HFFc6 (cell line): ENCODE results near the gene GTF2F2. TPM values are rescaled to one million over a fixed set of nuclear protein-coding genes. Genes with fewer than 3 reads are reported as not detected.

Source experiments
- DNase-seq: peaks from one replicate; pipeline ENCODE4 v3.0.0-alpha.2; 2018
- H3K27ac Mint-ChIP-seq: 2 replicates; pipeline ENCODE4 v1.8.0; 2020; ENCODE audit warnings: mild to moderate bottlenecking, mixed read lengths
- H3K27me3 Mint-ChIP-seq: 2 replicates; pipeline ENCODE4 v1.8.0; 2021; ENCODE audit warnings: mild to moderate bottlenecking, moderate library complexity, mixed read lengths; ENCODE audit not compliant: insufficient read depth
- H3K36me3 Mint-ChIP-seq: 2 replicates; pipeline ENCODE4 v1.8.0; 2021; ENCODE audit warnings: low read depth, mixed read lengths
- H3K4me1 Mint-ChIP-seq: 2 replicates; pipeline ENCODE4 v1.8.0; 2020; ENCODE audit warnings: low read depth, mixed read lengths
- H3K4me3 Mint-ChIP-seq: 2 replicates; pipeline ENCODE4 v1.8.0; 2020; ENCODE audit warnings: mild to moderate bottlenecking, moderate library complexity, mixed read lengths
- H3K9me3 Mint-ChIP-seq: 2 replicates; pipeline ENCODE4 v1.8.0; 2020; ENCODE audit warnings: mild to moderate bottlenecking, mixed read lengths
- CTCF ChIP-seq: fragments of 200-600 bp; sonication (generic); IDR thresholded peaks from 2 replicates; pipeline ENCODE4 v1.5.0; 2021; ENCODE audit warnings: antibody characterized with exemption, mild to moderate bottlenecking
- total RNA-seq, 6 experiments: library from RNA; stranded (reverse); fragmentation: NEBNext Ultra II Directional; extraction: Animal tissue kit (Norgen Biotek cat#: 25700); gene quantifications; 2 replicates in 1 of 6; 3 replicates in 5 of 6; pipeline ENCODE4 v1.2.3, GENCODE V29; 2021

Gene GTF2F2
- total RNA-seq, 6 experiments from 2014 or later = 22.9 to 31.5 (median 24.7) TPM

- no peak for TF ChIP-seq CTCF
- no peaks in the 10 kb centered on the region; the same call in 1 of the 2 replicates for H3K27me3 Mint-ChIP-seq
- no peak overlapping the region for H3K4me3 Mint-ChIP-seq
- H3K36me3 Mint-ChIP-seq = peaks cover 26% of the 10 kb centered on the region
- H3K4me1 Mint-ChIP-seq = peaks cover 34% of the 10 kb centered on the region
- DNase-seq = no peak
- no peak overlapping the region for H3K27ac Mint-ChIP-seq
- H3K9me3 Mint-ChIP-seq = no peaks in the 10 kb centered on the region
These were observed 18.0 kb downstream of the GTF2F2 start for GRCh38 chr13:45138282-45138681.

GRCh38 chr13:45141369-45141768, 21.1 kb downstream of the GTF2F2 start:
- no peak for DNase-seq
- no peak overlapping the region; the same call in 1 of the 2 replicates for H3K27ac Mint-ChIP-seq
- TF ChIP-seq CTCF = no peak
- no peaks in the 10 kb centered on the region for H3K27me3 Mint-ChIP-seq
- peaks cover 35% of the 10 kb centered on the region for H3K4me1 Mint-ChIP-seq
- peaks cover 24% of the 10 kb centered on the region for H3K36me3 Mint-ChIP-seq
- no peak overlapping the region for H3K4me3 Mint-ChIP-seq
- H3K9me3 Mint-ChIP-seq = no peaks in the 10 kb centered on the region

- DNase-seq = no peak
- no peak for TF ChIP-seq CTCF
- no peaks in the 10 kb centered on the region for H3K9me3 Mint-ChIP-seq
- peaks cover 24% of the 10 kb centered on the region for H3K36me3 Mint-ChIP-seq
- H3K4me1 Mint-ChIP-seq = peaks cover 35% of the 10 kb centered on the region
- H3K27me3 Mint-ChIP-seq = no peaks in the 10 kb centered on the region
- peak overlapping the region; percentile 49 for H3K27ac Mint-ChIP-seq
- no peak overlapping the region; the same call in 1 of the 2 replicates for H3K4me3 Mint-ChIP-seq
These were observed 22.4 kb downstream of the GTF2F2 start for GRCh38 chr13:45142440-45143345.

GRCh38 chr13:45143346-45143751, 23.0 kb downstream of the GTF2F2 start:
- H3K27me3 Mint-ChIP-seq = no peaks in the 10 kb centered on the region
- H3K4me3 Mint-ChIP-seq = no peak overlapping the region
- no peak for DNase-seq
- peaks cover 18% of the 10 kb centered on the region for H3K36me3 Mint-ChIP-seq
- TF ChIP-seq CTCF = no peak
- H3K27ac Mint-ChIP-seq = no peak overlapping the region
- H3K9me3 Mint-ChIP-seq = no peaks in the 10 kb centered on the region
- H3K4me1 Mint-ChIP-seq = peaks cover 35% of the 10 kb centered on the region

GRCh38 chr13:45149964-45150363, 29.7 kb downstream of the GTF2F2 start:
- Mint-ChIP-seq H3K9me3 (no peaks in the 10 kb centered on the region), H3K36me3 (peaks cover 12% of the 10 kb centered on the region), H3K27ac (no peak overlapping the region), H3K4me1 (peaks cover 10% of the 10 kb centered on the region), H3K27me3 (peaks cover 1% of the 10 kb centered on the region), H3K4me3 (no peak overlapping the region)
- no peak for TF ChIP-seq CTCF
- no peak for DNase-seq
